SIG-M5 (cell line): ENCODE measurements around the gene GPRASP2.

Experiments used
- DNase-seq: peaks from one replicate; lab custom pipeline; 2025; lab: John Stamatoyannopoulos, UW

GPRASP2 gene

GRCh38 chrX:102745513-102745856 lies 33.2 kb downstream of the GPRASP2 start:
- no peak for DNase-seq

DNA sequence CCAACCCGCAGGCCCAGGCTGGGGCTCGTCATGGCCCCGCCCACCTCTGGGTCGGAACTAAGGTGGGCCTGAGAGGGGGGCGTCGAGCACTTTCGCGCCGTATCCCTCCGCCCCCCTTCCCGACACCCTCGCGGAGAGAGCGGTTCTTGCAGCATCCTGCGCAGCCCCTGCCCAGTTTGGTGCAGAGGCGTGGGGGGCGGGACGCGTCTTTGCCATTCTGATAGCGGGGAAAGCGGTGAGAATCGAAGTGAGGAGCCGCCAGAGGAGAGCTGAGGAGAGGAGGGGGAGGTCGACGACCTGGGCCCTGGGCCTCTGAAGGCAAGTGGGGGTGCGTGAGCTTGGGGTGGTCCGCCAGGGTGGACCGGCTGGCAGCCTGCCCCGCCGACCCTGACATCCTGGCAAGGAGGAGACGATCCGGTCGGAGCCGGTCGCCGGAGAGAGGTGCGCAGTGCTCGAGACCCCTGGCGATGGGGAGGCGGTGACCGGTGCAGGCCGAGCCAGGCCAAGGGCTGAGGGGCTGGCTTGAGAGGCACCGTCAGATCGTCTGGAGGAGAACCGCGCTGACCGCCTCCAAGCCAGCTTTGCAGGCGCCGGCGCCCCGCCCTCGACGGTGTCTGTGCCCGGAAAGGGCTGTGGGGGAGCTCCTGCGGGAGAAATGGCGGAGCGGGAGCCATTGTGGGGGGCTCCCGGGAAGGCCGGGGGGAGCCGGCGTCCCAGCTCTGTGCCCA lies 33.8 kb downstream of the GPRASP2 start:
- DNase-seq: no peak

- DNase-seq: no peak
Measured at GRCh38 chrX:102765217-102765616, 53.0 kb downstream of the GPRASP2 start.

DNA sequence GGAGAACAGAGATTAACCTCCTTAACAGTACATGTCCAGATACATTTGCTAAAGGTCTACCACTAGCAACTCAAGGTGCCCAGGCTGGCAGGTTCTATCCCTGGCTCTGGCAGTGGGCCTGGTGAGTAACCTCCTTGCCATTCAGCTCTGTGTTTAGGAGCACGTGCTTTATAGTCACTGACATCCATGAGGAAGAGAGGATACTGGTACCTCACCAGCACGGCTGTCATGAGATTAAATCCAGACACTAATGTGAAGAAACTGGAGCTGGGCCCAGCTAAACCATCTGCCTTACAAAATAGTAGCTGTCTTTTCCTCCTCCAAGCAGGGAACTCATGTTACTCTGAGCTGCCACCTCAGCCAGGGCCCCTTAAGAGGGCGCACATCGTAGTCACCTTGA lies 53.6 kb downstream of the GPRASP2 start:
- DNase-seq: no peak

- DNase-seq: no peak
Measured at GRCh38 chrX:102767287-102767686, 55.0 kb downstream of the GPRASP2 start.
